ENCODE results near the gene TRAPPC14. TPM values are rescaled to one million over a fixed set of nuclear protein-coding genes. Genes with fewer than 3 reads are reported as not detected.

The TRAPPC14 gene
- total and polyA plus RNA-seq, 2 of the 8 experiments (the other 6 are each of a cell fraction or from before 2014, with no cell fraction given) = 11.9 to 22.1 TPM

GRCh38 chr7:100126931-100127865, 31.3 kb downstream of the TRAPPC14 start, which contains the start of gene MBLAC1 (continued):
- TF ChIP-seq E2F6 (IDR thresholded peaks at IDR 0.05) = peak; percentile 12; the same call in 1 of the 2 replicates

Data from H1 (cell line).